Body of pancreas (tissue), 4 donors: Measurements from ENCODE around the gene REV1. TPM values are rescaled to one million over a fixed set of nuclear protein-coding genes. Genes with fewer than 3 reads are reported as not detected.
A peak's percentile ranks its signal among the peaks of the same experiment; 100 is the strongest.

Source experiments
- ATAC-seq: fragments of 150-250 bp; one replicate; pipeline ENCODE4 v1.9.1; 2016
- DNase-seq, 4 donors: peaks; one replicate each; pipeline ENCODE4 v3.0.0-alpha.2; 2019
- H3K27ac ChIP-seq, 4 donors: fragments of 200-600 bp; sonication (generic); 1 replicate in 3 of 4; 2 replicates in 1 of 4; pipeline versions ENCODE4 v1.5.1 to v1.6.1; 2016 to 2019; ENCODE audit warnings: mild to moderate bottlenecking in 1 of 4, mixed read lengths in 1 of 4, moderate library complexity in 1 of 4
- H3K27me3 ChIP-seq, 2 donors: fragments of 200-600 bp; sonication (generic); one replicate each; pipeline ENCODE4 v1.6.0; 2016; ENCODE audit warnings: mild to moderate bottlenecking in 1 of 2
- H3K36me3 ChIP-seq, 2 donors: fragments of 200-600 bp; sonication (generic); replicated peaks in 1 of 2; 2 replicates each; pipeline ENCODE4 v1.5.1; 2016; ENCODE audit warnings: low read depth in 2 of 2; ENCODE audit not compliant: insufficient read depth in 1 of 2
- H3K4me1 ChIP-seq: fragments of 200-600 bp; sonication (generic); one replicate; pipeline ENCODE4 v1.6.0; 2016
- H3K4me3 ChIP-seq, 2 donors: fragments of 200-600 bp; sonication (generic); 1 replicate in 1 of 2; 2 replicates in 1 of 2; pipeline ENCODE4 v1.5.1; 2016 to 2019
- H3K9me3 ChIP-seq, 3 donors: fragments of 200-600 bp; sonication (generic); 1 replicate in 2 of 3; 2 replicates in 1 of 3; pipeline ENCODE4 v1.5.1; 2016
- POLR2A ChIP-seq, 3 donors: fragments of 450-650 bp; IDR thresholded peaks; one replicate each; pipeline ENCODE4 v1.6.1; 2016; ENCODE audit warnings: antibody characterized with exemption in 3 of 3, mild to moderate bottlenecking in 2 of 3
- WGBS, 2 donors: methylation state at CpG; one replicate each; pipeline ENCODE4 v1.1.5; 2017; 5-methylcytosine and 5-hydroxymethylcytosine counted together
- intact Hi-C: fragments of 100-400 bp; cut with DNase I; formaldehyde crosslinking; loops from one replicate; pipeline ENCODE4 v1.15.1; 2023
- total RNA-seq, 2 donors: library from RNA; depleted of rRNA; stranded (reverse); fragments of >200 nt; gene quantifications; one replicate each; pipeline ENCODE4 v1.1.0, GENCODE V29; 2016
- TF ChIP-seq, protein P1 (sequence below), 7 experiments: fragments of 450-650 bp in 4 of 7; fragments of 200-600 bp in 3 of 7; sonication (generic) in 3 of 7; IDR thresholded peaks; one replicate each; pipeline ENCODE4 v1.5.1; 2016 to 2019; ENCODE audit warnings: antibody characterized with exemption in 7 of 7

Gene REV1
- total RNA-seq, 2 donors from 2014 or later = 27.0 to 51.1 TPM

DNA sequence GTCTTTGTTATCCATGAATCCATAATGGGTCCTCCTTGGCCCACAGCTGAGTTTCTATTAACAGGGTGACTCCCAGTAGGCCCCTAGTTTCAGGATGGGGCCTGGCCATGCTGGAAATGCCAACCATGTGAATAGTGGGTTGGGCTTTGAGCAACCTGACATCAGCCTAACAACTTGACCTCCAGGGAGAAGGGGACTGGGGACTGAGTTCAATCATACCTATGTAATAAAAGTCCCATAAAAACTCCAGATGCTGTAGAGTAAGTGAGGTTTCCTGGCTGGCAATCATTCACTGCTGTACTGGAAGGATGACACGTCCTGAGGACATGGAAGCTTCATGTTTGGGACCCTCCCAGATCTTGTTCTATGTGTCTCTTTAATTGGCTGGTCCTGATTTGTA is 7.9 kb downstream of the REV1 start:
- WGBS, 2 donors = 37 to 69% methylated on average over 1 of the region's 1 CpG
- ATAC-seq (peak; percentile 70), DNase-seq (peak; percentile 21 to 39 (median 32))
- Histone ChIP-seq H3K4me1 (peaks cover 56% of the 10 kb centered on the region), H3K4me3 (no peak overlapping the region), H3K9me3 (no peaks in the 10 kb centered on the region), H3K27ac (no peak overlapping the region), H3K27me3 (no peaks in the 10 kb centered on the region), H3K36me3 (no peaks in the 10 kb centered on the region)
- TF ChIP-seq, protein P1, sequence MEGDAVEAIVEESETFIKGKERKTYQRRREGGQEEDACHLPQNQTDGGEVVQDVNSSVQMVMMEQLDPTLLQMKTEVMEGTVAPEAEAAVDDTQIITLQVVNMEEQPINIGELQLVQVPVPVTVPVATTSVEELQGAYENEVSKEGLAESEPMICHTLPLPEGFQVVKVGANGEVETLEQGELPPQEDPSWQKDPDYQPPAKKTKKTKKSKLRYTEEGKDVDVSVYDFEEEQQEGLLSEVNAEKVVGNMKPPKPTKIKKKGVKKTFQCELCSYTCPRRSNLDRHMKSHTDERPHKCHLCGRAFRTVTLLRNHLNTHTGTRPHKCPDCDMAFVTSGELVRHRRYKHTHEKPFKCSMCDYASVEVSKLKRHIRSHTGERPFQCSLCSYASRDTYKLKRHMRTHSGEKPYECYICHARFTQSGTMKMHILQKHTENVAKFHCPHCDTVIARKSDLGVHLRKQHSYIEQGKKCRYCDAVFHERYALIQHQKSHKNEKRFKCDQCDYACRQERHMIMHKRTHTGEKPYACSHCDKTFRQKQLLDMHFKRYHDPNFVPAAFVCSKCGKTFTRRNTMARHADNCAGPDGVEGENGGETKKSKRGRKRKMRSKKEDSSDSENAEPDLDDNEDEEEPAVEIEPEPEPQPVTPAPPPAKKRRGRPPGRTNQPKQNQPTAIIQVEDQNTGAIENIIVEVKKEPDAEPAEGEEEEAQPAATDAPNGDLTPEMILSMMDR (IDR thresholded peaks at IDR 0.05) = no peak
- no peak for TF ChIP-seq POLR2A (IDR thresholded peaks at IDR 0.05)
- intact Hi-C loops = no loop called here

DNA sequence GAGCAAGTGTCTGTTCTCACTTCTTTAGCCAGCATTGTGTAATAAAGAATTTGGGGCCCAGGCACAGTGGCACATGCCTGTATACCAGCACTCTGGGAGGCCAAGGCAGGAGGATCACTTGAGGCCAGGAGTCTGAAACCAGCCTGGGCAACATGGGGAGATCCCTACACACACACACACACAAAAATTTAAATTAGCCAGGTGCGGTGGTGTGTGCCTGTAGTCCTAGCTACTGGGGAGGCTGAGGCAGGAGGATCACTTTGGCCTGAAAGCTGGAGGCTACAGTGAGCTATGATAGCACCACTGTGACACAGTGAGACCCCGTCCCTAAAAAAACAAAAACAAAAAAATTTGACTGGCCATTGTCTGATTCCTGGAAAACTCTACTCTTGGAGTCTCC is 8.3 kb downstream of the REV1 start:
- 87 to 100% methylated on average over 2 of the region's 2 CpGs for WGBS, 2 donors
- TF ChIP-seq, protein P1 (IDR thresholded peaks at IDR 0.05) = no peak
- TF ChIP-seq POLR2A (IDR thresholded peaks at IDR 0.05) = no peak
- H3K36me3 ChIP-seq = no peaks in the 10 kb centered on the region
- H3K9me3 ChIP-seq = no peaks in the 10 kb centered on the region
- intact Hi-C loops = no loop called here
- H3K4me1 ChIP-seq = peaks cover 52% of the 10 kb centered on the region
- ATAC-seq (no peak), DNase-seq (no peak)
- H3K27me3 ChIP-seq = no peaks in the 10 kb centered on the region
- no peak overlapping the region for H3K4me3 ChIP-seq
- no peak overlapping the region for H3K27ac ChIP-seq

DNA sequence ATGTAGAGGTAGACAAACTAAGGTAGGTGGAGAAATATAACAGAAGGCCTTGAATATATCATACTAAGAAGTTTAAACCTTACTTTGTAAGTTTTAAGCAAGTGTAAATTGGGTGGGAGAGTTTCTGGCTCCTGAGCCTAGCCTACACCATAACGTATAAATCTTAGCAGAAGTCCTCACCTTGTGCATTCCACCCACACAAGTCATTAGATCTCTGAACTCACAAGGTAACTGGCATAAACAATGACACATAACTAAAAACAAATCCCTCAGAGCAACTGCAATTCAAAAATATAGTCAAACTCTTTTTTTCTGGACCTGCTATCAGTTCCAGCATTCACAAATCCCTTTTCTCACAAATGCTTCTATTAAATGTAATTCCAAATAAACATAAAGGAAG is 9.4 kb downstream of the REV1 start:
- no peak for ATAC-seq

DNA sequence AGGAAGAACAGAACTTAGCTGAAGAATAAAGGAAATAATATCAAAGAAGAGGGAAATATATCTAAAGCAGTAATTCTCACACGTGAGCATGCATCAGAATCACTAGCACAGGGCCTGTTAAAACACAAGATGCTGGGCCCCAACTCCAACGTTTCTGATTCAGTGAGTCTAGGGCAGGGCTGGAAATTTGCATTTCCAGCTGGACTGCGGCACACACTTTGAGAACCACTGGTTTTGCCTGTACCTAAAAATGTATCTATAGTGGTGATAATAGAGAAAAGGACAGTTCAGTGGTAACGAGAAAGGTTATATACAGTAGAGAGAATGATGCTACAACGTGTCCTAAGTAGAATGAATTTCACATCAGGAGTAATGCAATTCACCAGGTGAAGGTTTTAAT is 11.2 kb downstream of the REV1 start:
- Histone ChIP-seq H3K4me1 (peaks cover 47% of the 10 kb centered on the region), H3K36me3 (no peaks in the 10 kb centered on the region), H3K4me3 (no peak overlapping the region), H3K27ac (no peak overlapping the region), H3K27me3 (no peaks in the 10 kb centered on the region), H3K9me3 (no peaks in the 10 kb centered on the region)
- 75 to 79% methylated on average over 5 of the region's 5 CpGs for WGBS, 2 donors
- intact Hi-C loops = no loop called here
- ATAC-seq (no peak), DNase-seq (no peak)
- TF ChIP-seq POLR2A (IDR thresholded peaks at IDR 0.05) = no peak
- TF ChIP-seq, protein P1 (IDR thresholded peaks at IDR 0.05) = no peak

More for the DNA sequence above, 9.4 kb downstream of the REV1 start:
- intact Hi-C loops = no loop called here
- Histone ChIP-seq H3K27me3 (no peaks in the 10 kb centered on the region), H3K4me3 (no peak overlapping the region), H3K4me1 (peaks cover 47% of the 10 kb centered on the region), H3K27ac (no peak overlapping the region), H3K9me3 (no peaks in the 10 kb centered on the region), H3K36me3 (no peaks in the 10 kb centered on the region)
- WGBS, 2 donors = 69 to 77% methylated on average over 1 of the region's 1 CpG
- TF ChIP-seq, protein P1 (IDR thresholded peaks at IDR 0.05) = no peak
- TF ChIP-seq POLR2A (IDR thresholded peaks at IDR 0.05) = no peak
- DNase-seq = no peak

DNA sequence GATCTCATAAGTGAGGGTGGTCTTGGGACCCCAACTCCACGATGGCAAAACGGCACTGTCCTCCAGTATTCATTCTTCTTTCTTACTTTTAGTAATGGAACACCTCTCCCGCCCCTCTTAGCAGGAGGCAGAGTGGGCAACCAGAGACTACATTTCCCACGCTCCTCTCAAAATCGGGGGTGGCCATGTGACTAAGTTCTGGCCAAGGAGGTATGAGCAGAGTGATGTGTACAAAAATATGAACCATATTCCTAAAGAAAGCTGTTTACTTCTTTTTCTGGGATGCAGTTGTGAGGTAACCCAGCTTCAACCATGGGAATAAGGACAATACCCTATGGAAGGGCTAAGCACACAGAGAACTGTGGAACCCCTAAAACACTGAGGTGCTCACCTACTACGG is 12.8 kb downstream of the REV1 start:
- Histone ChIP-seq H3K9me3 (no peaks in the 10 kb centered on the region), H3K36me3 (no peaks in the 10 kb centered on the region), H3K4me1 (peaks cover 46% of the 10 kb centered on the region), H3K27me3 (no peaks in the 10 kb centered on the region), H3K4me3 (no peak overlapping the region), H3K27ac (no peak overlapping the region)
- 91 to 93% methylated on average over 6 of the region's 6 CpGs for WGBS, 2 donors
- TF ChIP-seq, protein P1 (IDR thresholded peaks at IDR 0.05) = no peak
- no peak for TF ChIP-seq POLR2A (IDR thresholded peaks at IDR 0.05)
- intact Hi-C loops = no loop called here
- DNase-seq (no peak), ATAC-seq (no peak)
